ENCODE results near the gene NRF1.
"Not testable (repeated sequence)": the region's sequence is repeated elsewhere in the genome, so short reads cannot be mapped to it uniquely, and the experiment has no call there.

Gene NRF1

DNA sequence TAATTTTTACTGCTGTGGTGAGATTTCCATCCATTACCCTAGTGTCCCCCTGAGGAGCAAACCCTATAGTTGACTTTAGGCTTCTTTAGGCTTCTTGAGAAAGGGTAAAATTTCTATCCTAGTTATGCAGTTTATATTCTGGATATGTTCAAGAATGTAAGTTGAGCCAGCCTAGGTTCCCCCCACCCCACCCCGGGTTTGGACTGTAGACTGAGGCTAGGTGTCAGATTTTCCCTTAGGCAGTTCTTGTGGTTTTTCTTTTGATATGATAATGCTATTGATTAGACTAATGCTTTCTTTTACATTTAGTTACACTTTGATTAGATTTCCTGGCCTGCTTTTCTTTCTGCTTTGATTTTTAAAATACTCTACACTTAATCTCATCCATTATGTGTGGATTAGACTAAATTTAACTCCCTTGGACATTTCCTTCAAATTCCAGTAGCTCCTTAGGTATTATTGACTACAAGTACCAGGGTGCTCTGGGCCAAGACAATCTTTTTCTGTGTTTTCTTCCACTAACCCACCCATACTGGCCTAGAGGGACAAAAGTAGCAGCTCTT, 37.7 kb downstream of the NRF1 start:
- no peak for DNase-seq

GRCh38 chr7:129650056-129650758, 38.7 kb downstream of the NRF1 start:
- no peak for DNase-seq

- DNase-seq, result no peak
Observed at GRCh38 chr7:129652914-129653313, 41.4 kb downstream of the NRF1 start.

DNA sequence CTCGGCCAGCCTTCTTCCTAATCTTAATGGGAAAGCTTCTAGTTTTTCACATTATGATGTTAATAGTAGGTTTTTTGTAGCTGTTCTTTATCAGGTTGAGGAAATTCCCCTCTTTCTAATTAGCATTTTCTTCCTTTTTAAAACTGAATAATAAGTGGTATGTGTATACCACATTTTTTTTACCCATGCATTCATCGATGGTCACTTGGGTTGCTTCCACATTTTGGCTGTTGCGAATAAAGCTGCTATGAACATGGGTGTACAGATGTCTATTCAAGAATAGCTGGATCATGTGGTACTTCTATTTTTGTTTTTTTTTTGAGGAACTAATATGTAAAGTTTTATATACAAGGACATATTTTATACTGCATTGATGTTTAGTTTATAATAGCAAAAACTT, 44.3 kb downstream of the NRF1 start:
- no peak for DNase-seq

DNA sequence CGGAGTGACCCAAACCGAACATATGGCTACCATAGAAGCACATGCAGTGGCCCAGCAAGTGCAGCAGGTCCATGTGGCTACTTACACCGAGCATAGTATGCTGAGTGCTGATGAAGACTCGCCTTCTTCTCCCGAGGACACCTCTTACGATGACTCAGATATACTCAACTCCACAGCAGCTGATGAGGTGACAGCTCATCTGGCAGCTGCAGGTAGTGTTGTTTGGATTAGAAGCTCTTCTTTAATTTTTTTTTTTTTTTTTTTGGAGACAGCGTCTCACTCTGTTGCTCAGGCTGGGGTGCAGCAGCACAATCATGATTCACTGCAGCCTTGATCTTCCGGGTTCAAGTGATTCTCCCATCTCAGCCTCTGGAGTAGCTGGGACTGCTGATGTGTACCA, 45.8 kb downstream of the NRF1 start:
- no peak for DNase-seq

GRCh38 chr7:129659907-129660306, 48.4 kb downstream of the NRF1 start:
- DNase-seq, result not testable (repeated sequence)

GRCh38 chr7:129661645-129662182, 50.2 kb downstream of the NRF1 start:
- no peak for DNase-seq

DNA sequence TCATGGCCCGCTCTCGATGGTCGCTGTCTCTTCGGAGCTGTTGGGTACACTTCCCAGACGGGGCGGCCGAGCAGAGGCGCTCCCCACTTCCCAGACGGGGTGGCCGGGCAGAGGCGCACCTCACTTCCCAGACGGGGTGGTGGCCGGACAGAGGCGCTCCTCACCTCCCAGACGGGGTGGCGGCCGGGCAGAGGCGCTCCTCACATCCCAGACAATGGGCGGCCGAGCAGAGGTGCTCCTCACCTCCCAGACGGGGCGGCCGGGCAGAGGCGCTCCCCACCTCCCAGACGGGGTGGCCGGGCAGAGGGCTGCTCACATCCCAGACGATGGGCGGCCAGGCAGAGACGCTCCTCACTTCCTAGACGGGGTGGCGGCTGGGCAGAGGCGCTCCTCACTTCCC, 51.7 kb downstream of the NRF1 start:
- DNase-seq, result not testable (repeated sequence)

DNA sequence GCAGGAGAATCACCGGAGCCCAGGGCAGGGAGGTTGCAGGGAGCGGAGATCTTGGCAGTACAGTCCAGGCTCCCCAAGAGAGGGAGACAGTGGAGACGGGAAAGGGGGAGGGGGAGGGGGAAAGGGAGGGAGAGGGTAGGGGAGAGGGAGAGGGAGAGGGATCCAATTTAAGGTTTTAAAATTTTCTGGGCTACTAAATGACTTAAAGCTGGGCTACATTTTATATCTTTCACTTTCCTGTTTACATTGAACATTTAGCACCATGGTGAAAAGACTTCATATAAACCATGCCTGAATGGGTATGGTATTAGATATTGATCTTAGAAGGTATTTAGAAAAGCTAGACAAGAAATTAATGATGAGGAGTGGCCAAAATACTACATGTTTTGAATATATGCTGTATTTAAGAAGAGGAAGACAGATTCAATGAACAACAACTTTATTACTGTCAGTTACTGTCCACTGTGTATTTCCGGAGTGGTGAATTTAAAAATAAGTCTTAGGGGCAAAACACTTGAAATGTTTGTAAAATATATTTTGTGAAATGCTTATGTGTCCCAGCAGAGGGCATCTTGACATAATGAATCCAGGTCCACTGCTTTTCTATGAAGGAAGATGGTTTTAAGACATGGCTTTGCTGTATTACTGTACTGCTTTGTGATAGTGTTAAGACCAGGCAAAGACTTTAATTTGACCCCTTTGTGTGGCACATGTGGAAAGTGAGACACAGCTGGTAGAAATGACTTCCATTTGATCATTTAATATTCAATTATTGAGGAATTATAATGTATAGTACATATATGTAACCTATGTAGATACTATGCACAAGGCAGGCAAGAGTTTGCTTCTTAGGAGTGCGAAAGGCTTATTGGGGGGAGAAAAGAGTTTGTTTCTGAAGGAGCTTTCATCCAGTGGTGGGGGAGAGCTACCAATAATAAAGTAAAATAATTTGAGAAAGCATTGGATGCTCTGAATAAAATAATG, 52.8 kb downstream of the NRF1 start:
- DNase-seq, result no peak

DNA sequence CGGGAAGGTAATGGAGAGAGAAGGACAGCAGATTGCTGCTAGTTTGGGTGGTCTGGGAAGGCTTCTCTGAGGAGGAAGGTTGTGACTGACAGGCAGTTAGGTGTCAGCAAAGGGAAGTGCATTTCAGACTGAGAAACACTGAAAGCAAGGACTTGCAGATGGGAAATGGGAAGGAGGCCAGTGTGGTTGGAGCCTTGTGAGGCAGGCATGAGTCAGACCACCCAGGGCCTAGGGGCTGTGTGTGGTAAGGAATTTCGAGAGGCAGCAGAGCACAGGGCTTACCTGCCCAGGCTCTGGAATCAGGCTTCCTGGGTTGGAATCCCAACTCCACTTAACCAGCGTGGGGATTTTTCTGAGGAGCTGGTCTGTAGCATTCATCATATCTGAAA, 53.5 kb downstream of the NRF1 start:
- DNase-seq, result no peak

GRCh38 chr7:129667116-129667515, 55.6 kb downstream of the NRF1 start:
- DNase-seq, result no peak

DNA sequence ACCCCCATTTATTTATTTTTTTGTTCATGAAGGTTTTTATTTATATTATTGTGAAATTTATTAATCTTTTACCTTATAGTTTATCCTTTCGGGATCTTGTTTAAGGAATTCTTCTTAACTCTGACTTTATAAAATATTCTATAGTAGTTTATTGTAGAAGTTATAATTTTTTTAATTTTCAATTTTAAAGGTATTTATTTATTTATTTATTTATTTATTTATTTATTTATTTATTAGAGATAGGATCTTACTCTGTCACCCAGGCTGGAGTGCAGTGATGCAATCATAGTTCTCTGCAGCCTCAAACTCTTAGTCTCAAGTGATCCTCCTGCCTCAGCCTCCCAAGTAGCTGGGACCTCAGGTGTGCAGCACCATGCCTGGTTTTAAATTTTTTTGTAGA, 56.0 kb downstream of the NRF1 start:
- DNase-seq, result no peak

- DNase-seq, result no peak
Observed at GRCh38 chr7:129669901-129670300, 58.4 kb downstream of the NRF1 start.

DNA sequence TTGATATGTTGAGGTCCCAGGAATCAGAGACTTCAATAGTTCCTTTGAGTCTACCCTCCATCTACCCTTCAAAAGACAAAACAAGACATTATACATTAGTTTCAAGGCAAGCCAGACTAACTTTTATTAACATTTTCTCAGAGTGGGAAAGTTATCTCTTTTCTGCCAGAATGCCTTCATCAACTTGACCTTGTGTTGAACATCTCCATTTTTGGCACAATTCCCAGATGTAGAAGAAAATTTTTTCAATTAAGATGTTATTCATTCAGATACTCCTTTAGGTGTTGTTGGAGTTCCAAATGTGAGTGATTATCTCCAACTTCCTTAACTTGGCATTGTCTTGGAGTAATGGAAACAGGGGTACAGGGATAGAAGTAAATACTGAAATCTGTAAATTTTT, 59.1 kb downstream of the NRF1 start:
- no peak for DNase-seq

DNA sequence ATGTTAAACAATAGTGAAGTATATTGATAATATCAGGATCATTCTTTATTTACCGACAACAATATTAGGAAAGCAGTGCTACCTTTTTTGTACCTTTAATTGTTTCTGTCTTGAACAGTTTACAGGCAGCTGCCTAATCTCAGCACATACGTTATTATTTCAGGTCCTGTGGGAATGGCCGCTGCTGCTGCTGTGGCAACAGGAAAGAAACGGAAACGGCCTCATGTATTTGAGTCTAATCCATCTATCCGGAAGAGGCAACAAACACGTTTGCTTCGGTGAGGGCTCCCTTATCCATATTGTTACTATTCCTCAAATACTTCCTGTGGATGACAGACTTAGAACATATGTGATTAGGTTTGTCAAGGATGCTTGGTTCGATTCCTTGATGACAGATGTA, 59.7 kb downstream of the NRF1 start:
- DNase-seq, result no peak

DNA sequence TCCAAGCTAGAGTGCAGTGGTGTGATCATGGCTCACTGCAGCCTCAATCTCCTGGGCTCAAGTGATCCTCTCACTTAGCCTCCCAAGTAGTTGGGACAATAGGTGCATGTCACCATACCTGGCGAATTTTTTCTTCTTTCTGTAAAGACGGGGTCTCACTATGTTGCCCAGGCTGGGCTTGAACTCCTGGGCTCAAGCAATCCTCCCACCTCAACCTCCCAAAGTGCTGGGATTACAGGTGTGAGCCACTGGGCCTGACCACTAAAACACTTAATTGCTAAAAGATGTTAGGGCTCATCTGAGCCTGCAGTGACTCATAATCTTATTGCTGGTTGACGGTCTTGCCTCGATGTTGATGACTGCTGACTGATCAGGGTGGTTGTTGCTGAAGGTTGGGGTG, 63.0 kb downstream of the NRF1 start:
- not testable (repeated sequence) for DNase-seq

GRCh38 chr7:129675521-129675920, 64.0 kb downstream of the NRF1 start:
- no peak for DNase-seq

DNA sequence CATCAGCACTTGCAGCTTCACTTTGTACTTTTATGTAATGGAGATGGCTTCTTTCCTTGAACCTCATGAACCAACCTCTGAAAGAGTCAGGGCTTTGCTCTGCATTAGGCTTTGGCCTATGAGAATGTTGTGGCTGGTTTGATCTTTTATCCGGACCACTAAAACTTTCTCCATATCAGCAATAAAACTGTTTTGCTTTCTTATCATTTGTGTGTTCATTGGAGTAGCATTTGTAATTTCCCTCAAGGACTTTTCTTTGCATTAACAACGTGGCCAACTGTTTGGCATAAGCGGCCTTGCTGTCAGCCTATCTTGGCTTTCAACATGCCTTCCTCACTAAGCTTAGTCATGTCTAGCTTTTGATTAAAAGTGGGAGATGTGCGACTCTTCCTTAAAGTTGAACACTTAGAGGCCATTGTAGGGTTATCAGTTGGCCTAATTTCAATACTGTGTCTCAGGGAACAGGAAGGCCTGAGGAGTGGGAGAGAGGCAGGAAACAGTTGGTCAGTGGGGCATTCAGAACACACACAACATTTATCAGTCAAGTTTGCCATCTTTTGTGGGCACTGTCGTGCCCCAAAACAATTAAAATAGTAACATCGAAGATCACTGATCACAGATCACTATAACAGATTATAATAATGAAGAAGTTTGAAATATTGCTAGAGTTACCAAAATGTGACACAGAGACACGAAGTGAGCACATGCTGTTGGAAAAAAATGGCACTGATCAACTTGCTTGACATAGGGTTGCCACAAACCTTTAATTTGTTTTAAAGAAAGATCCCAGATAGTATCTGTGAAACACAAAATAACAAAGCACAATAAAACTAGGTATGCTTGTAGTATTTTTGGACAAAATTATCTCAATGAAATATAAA, 64.7 kb downstream of the NRF1 start:
- no peak for DNase-seq

DNA sequence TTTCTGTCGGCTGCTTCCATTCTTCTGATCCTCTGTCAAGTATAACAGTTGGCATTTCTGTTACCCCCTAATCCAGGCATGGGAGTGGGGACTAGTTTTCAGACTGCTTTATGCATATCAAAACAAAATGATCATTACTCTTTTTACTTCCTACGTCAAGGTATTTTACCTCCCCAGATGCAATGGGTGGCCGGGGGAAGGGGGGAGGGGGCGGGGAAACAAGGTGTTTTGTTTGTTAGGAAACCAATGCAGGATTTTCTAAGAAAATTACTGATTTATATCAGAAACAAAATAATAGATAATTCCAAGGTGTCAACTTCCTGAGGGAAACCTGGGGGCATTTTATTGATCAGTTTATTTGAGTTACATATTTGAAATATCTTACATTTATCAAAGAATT, 66.3 kb downstream of the NRF1 start:
- DNase-seq, result no peak

DNA sequence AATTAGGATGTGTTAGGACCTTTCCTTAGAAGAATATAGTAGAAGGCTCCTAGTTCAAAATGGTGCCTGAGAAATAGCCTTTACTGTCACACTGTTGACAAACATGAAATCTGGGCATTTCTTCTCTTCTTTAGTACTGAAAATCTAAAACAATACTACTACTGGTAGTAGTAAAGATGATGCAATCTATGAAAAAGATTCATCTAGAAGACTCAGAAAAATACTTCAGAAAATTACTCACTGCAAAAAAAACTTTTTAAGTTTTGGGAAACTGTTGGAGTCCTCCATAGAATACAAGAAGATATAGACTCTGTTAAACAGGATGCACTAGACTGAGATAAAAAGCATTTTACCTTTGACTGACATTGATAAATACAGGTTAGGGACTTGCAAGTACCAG, 67.1 kb downstream of the NRF1 start:
- no peak for DNase-seq

DNA sequence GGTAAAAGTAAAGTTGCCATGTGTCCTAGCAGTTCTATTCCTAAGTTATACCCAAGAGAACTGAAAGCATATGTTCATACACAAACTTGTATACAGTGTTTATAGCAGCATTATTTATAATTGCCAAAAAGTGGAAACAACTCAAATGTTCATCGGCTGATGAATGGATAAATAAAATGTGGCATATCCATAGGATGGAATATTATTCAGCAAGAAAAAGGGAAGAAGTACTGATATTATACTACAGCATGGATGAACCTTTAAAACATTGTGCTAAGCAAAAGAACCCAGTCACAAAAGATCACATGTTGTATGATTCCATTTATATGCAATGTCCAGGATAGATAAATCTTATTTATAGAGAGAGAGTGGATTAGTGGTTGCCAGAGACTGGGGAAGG, 68.9 kb downstream of the NRF1 start:
- DNase-seq, result no peak

DNA sequence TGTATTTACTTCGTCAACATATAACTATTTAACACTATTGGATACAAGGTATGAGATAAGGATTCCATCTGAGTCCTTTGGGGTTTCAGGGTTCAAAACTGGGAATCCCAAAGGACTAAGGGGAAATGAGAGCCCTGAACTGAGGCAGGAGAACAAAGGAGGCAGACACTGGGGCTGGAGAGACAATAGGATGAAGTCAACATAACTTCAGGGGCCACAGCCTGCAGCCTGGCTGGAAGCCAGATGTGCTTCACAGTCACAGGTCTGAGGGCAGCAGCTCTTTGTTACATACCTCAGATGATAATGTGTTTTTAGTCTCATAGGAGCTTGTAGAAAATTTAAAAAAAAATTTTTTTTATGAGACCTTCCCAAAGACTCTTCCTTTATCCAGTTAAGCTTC, 73.3 kb downstream of the NRF1 start:
- no peak for DNase-seq

- DNase-seq, result no peak
Observed at GRCh38 chr7:129686063-129686462, 74.5 kb downstream of the NRF1 start.
